Osteocyte (in vitro differentiated cells): ENCODE measurements around the gene KCNC4. TPM values are rescaled to one million over a fixed set of nuclear protein-coding genes. Genes with fewer than 3 reads are reported as not detected.
A peak's percentile ranks its signal among the peaks of the same experiment; 100 is the strongest.

Source experiments
- DNase-seq: peaks from one replicate; pipeline ENCODE4 v3.0.0; 2021; ENCODE audit warnings: mixed read lengths; ENCODE audit not compliant: unreplicated experiment; ENCODE audit errors: extremely low spot score
- H3K27ac Mint-ChIP-seq: one replicate; pipeline ENCODE4 v1.8.0; 2021; ENCODE audit warnings: mild to moderate bottlenecking, mixed read lengths; ENCODE audit not compliant: unreplicated experiment
- H3K27me3 Mint-ChIP-seq: one replicate; pipeline ENCODE4 v1.8.0; 2021; ENCODE audit warnings: mixed read lengths; ENCODE audit not compliant: unreplicated experiment
- H3K36me3 Mint-ChIP-seq: one replicate; pipeline ENCODE4 v1.8.0; 2021; ENCODE audit warnings: mixed read lengths; ENCODE audit not compliant: unreplicated experiment
- H3K4me1 Mint-ChIP-seq: one replicate; pipeline ENCODE4 v1.8.0; 2021; ENCODE audit warnings: mixed read lengths; ENCODE audit not compliant: unreplicated experiment
- H3K4me3 Mint-ChIP-seq: one replicate; pipeline ENCODE4 v1.8.0; 2021; ENCODE audit warnings: mild to moderate bottlenecking, moderate library complexity, mixed read lengths; ENCODE audit not compliant: unreplicated experiment
- H3K9me3 Mint-ChIP-seq: one replicate; pipeline ENCODE4 v1.8.0; 2021; ENCODE audit warnings: mixed read lengths; ENCODE audit not compliant: unreplicated experiment
- CTCF ChIP-seq: fragments of 200-600 bp; sonication (generic); IDR thresholded peaks from 2 replicates; pipeline ENCODE4 v1.5.0; 2021; ENCODE audit warnings: antibody characterized with exemption, mild to moderate bottlenecking, moderate library complexity
- total RNA-seq: library from RNA; stranded (reverse); gene quantifications from 2 replicates; pipeline ENCODE4 v1.2.1, GENCODE V29; 2021

The KCNC4 gene
- total RNA-seq, 1 donor from 2014 or later, result 2.0 TPM

GRCh38 chr1:110203021-110203661, 7.0 kb upstream of the KCNC4 start:
- Mint-ChIP-seq H3K9me3 (no peaks in the 10 kb centered on the region), H3K27ac (no peak overlapping the region), H3K36me3 (no peaks in the 10 kb centered on the region), H3K27me3 (no peaks in the 10 kb centered on the region), H3K4me3 (no peak overlapping the region), H3K4me1 (peaks cover 19% of the 10 kb centered on the region)
- TF ChIP-seq CTCF, result peak; percentile 86
- no peak for DNase-seq

GRCh38 chr1:110205156-110205555, 5.0 kb upstream of the KCNC4 start:
- Mint-ChIP-seq H3K27ac (no peak overlapping the region), H3K4me1 (peaks cover 25% of the 10 kb centered on the region), H3K36me3 (no peaks in the 10 kb centered on the region), H3K27me3 (peaks cover 5% of the 10 kb centered on the region), H3K9me3 (no peaks in the 10 kb centered on the region), H3K4me3 (no peak overlapping the region)
- DNase-seq, result no peak
- no peak for TF ChIP-seq CTCF

GRCh38 chr1:110205591-110206155, 4.4 kb upstream of the KCNC4 start:
- H3K27me3 Mint-ChIP-seq, result peaks cover 5% of the 10 kb centered on the region
- H3K36me3 Mint-ChIP-seq, result no peaks in the 10 kb centered on the region
- H3K27ac Mint-ChIP-seq, result no peak overlapping the region
- no peak for DNase-seq
- peaks cover 20% of the 10 kb centered on the region for H3K4me1 Mint-ChIP-seq
- TF ChIP-seq CTCF, result no peak
- H3K4me3 Mint-ChIP-seq, result no peak overlapping the region
- H3K9me3 Mint-ChIP-seq, result no peaks in the 10 kb centered on the region

GRCh38 chr1:110206261-110206920, 3.7 kb upstream of the KCNC4 start:
- Mint-ChIP-seq H3K4me1 (peaks cover 19% of the 10 kb centered on the region), H3K27ac (no peak overlapping the region), H3K36me3 (no peaks in the 10 kb centered on the region), H3K4me3 (no peak overlapping the region), H3K9me3 (no peaks in the 10 kb centered on the region), H3K27me3 (peaks cover 9% of the 10 kb centered on the region)
- no peak for TF ChIP-seq CTCF
- DNase-seq, result no peak

GRCh38 chr1:110207831-110208230, 2.3 kb upstream of the KCNC4 start:
- peak; percentile 89 for DNase-seq

More at GRCh38 chr1:110207831-110208230, 2.3 kb upstream of the KCNC4 start:
- Mint-ChIP-seq H3K36me3 (no peaks in the 10 kb centered on the region), H3K4me1 (peaks cover 23% of the 10 kb centered on the region), H3K9me3 (no peaks in the 10 kb centered on the region), H3K4me3 (no peak overlapping the region), H3K27ac (no peak overlapping the region), H3K27me3 (peaks cover 16% of the 10 kb centered on the region)
- peak; percentile 96 for TF ChIP-seq CTCF
